K562 (cell line): ENCODE data around the gene TMEM208. TPM values are rescaled to one million over a fixed set of nuclear protein-coding genes. Genes with fewer than 3 reads are reported as not detected.

Experiments used
- ATAC-seq: fragments of 200-7000 bp; cut with Tn5 transposase; 3 replicates; pipeline ENCODE4 v1.9.1; 2020; ENCODE audit warnings: moderate library complexity
- BruUV-seq: library from RNA; stranded (reverse); fragments of 400-500 nt; replicated peaks from 2 replicates; lab custom pipeline; 2021; lab: Mats Ljungman, UMichigan
- CTCF ChIA-PET: fragments of 300-600 bp; formaldehyde crosslinking; extraction: SDS; loops from one replicate; lab custom pipeline; 2021; ENCODE audit warnings: low intra/inter-chr PET ratio; lab: Yijun Ruan, JAX
- POLR2A ChIA-PET: fragments of 300-600, 350-650 bp; sonication (Branson Sonifier 250); formaldehyde crosslinking; extraction: SDS; loops from one replicate; lab custom pipeline; 2021; ENCODE audit warnings: antibody characterized with exemption, inconsistent platforms; lab: Yijun Ruan, JAX
- DNase-seq, 4 experiments: peaks; one replicate each; pipeline versions ENCODE4 v3.0.0 to v3.0.0-alpha.2; 2011 to 2018; ENCODE audit warnings: low spot score in 3 of 4, mixed read lengths in 3 of 4; ENCODE audit errors: extremely low read depth in 1 of 4
- FAIRE-seq: peaks from 2 replicates; lab custom pipeline; 2011; peaks lifted over from hg19 to GRCh38; lab: Jason Lieb, UNC
- H2AFZ ChIP-seq: 2 replicates; pipeline ENCODE4 v1.6.0; 2011; ENCODE audit warnings: low read depth, low read length, control low read depth, inconsistent platforms
- H3K27ac ChIP-seq: fragments of 200-600 bp; 3 replicates; pipeline ENCODE4 v1.8.0; 2011; ENCODE audit warnings: low read depth, mild to moderate bottlenecking, control low read depth, inconsistent platforms, low read length, moderate library complexity, mixed read lengths; ENCODE audit errors: extremely low read depth
- H3K27me3 ChIP-seq, 2 experiments: fragments of 300-600 bp in 1 of 2; 2 replicates in 1 of 2; 3 replicates in 1 of 2; pipeline versions ENCODE4 v1.6.0 to v1.8.0; 2011; ENCODE audit warnings: inconsistent platforms in 2 of 2, low read length in 2 of 2, mild to moderate bottlenecking in 1 of 2, mixed read lengths in 1 of 2, moderate library complexity in 1 of 2; ENCODE audit not compliant: control insufficient read depth in 2 of 2, insufficient read depth in 2 of 2
- H3K36me3 ChIP-seq: fragments of 300-600 bp; 3 replicates; pipeline ENCODE4 v1.8.0; 2011; ENCODE audit warnings: mild to moderate bottlenecking, low read length, inconsistent platforms; ENCODE audit not compliant: control insufficient read depth, insufficient read depth
- H3K4me1 ChIP-seq, 2 experiments: fragments of 200-600 bp in 1 of 2; replicated peaks in 1 of 2; 2 replicates in 1 of 2; 3 replicates in 1 of 2; pipeline versions ENCODE4 v1.5.1 to v1.8.0; 2011; ENCODE audit warnings: inconsistent platforms in 2 of 2, low read length in 2 of 2, mild to moderate bottlenecking in 1 of 2, mixed read lengths in 1 of 2, moderate library complexity in 1 of 2; ENCODE audit not compliant: control insufficient read depth in 2 of 2, insufficient read depth in 2 of 2
- H3K4me2 ChIP-seq: 2 replicates; pipeline ENCODE4 v1.6.1; 2011; ENCODE audit warnings: low read length, control low read depth, inconsistent platforms, mixed read lengths; ENCODE audit not compliant: insufficient read depth
- H3K4me3 ChIP-seq: fragments of 200-600 bp; sonication (generic), shearing (Covaris generic); 2 replicates; pipeline ENCODE4 v1.5.1; 2016; ENCODE audit warnings: control low read depth, inconsistent platforms
- H3K79me2 ChIP-seq: fragments of 200-600 bp; 3 replicates; pipeline ENCODE4 v1.8.0; 2011; ENCODE audit warnings: low read length, inconsistent platforms; ENCODE audit not compliant: control insufficient read depth, insufficient read depth
- H3K9ac ChIP-seq, 2 experiments: 2 replicates each; pipeline versions ENCODE4 v1.6.0 to v1.6.1; 2011; ENCODE audit warnings: low read depth in 2 of 2, low read length in 2 of 2, control low read depth in 1 of 2, inconsistent platforms in 1 of 2, mild to moderate bottlenecking in 1 of 2, mixed read lengths in 1 of 2; ENCODE audit not compliant: insufficient read depth in 1 of 2
- H3K9me1 ChIP-seq: one replicate; pipeline ENCODE4 v1.6.0; 2011; ENCODE audit warnings: inconsistent platforms, mild to moderate bottlenecking, low read length, moderate library complexity; ENCODE audit not compliant: control insufficient read depth, insufficient read depth
- H3K9me3 ChIP-seq: replicated peaks from 2 replicates; pipeline ENCODE4 v1.5.1; 2011; ENCODE audit warnings: low read depth, low read length, inconsistent platforms; ENCODE audit not compliant: control insufficient read depth, insufficient read depth
- H4K20me1 ChIP-seq: replicated peaks from 2 replicates; pipeline ENCODE4 v1.6.1; 2011; ENCODE audit warnings: low read length, inconsistent platforms, mixed read lengths; ENCODE audit not compliant: control insufficient read depth, insufficient read depth
- GATAD2A ChIP-seq: fragments of 450-650 bp; IDR thresholded peaks from 2 replicates; pipeline ENCODE4 v1.6.1; 2017
- KDM5B ChIP-seq: fragments of 200-600 bp; sonication (generic); IDR thresholded peaks from 2 replicates; pipeline ENCODE4 v1.6.1; 2012; ENCODE audit warnings: low read depth, mild to moderate bottlenecking, moderate library complexity, low read length, control low read depth, inconsistent platforms; ENCODE audit not compliant: insufficient replicate concordance
- RBFOX2 ChIP-seq: fragments of 200-400 bp; formaldehyde crosslinking; IDR thresholded peaks from 2 replicates; pipeline ENCODE4 v1.6.1; 2017; ENCODE audit warnings: low read depth, mild to moderate bottlenecking, low read length, moderate library complexity
- SREBF1 ChIP-seq: fragments of 150-350 bp; IDR thresholded peaks from 2 replicates; pipeline ENCODE4 v1.6.1; 2014; ENCODE audit warnings: antibody characterized with exemption, low read depth, low read length, borderline replicate concordance
- WGBS: fragments of 100-300 bp; shearing (Covaris generic); methylation state at CpG from one replicate; pipeline ENCODE4 v1.1.6; 2016; ENCODE audit warnings: low coverage, mixed read lengths; ENCODE audit not compliant: insufficient coverage; ENCODE audit errors: missing lambda C conversion rate; 5-methylcytosine and 5-hydroxymethylcytosine counted together
- in situ Hi-C: fragments of 300-500 bp; cut with MboI; formaldehyde crosslinking; loops from 4 replicates; pipeline ENCODE4 v1.15.0; 2018; ENCODE audit warnings: inconsistent platforms, mixed read lengths
- intact Hi-C: fragments of 100-400 bp; cut with micrococcal nuclease; formaldehyde crosslinking; loops from 2 replicates; pipeline ENCODE4 v1.14.2; 2022
- polyA plus RNA-seq, 8 experiments: library from polyadenylated mRNA; depleted of rRNA in 4 of 8; stranded (reverse) in 5 of 8; unstranded in 3 of 8; fragments of >200 nt; fragmentation: Nextera tagmentation in 2 of 8; fragmentation: Illumina TruSeq in 1 of 8; extraction: Ambion mirVana in 2 of 8; extraction: Trizol in 1 of 8; gene quantifications; 2 replicates each; pipeline versions ENCODE4 v1.2.1 to v1.2.3, GENCODE V29; 2011 to 2014; ENCODE audit warnings: inconsistent platforms in 1 of 8, missing spikeins in 1 of 8
- total RNA-seq, 7 experiments: library from RNA; depleted of rRNA in 6 of 7; stranded (reverse); fragments of >200 nt in 6 of 7; fragmentation: Illumina TruSeq in 2 of 7; extraction: Trizol in 2 of 7; gene quantifications; 2 replicates each; pipeline versions ENCODE4 v1.2.1 to v1.2.3, GENCODE V29; 2011 to 2021; ENCODE audit warnings: low replicate concordance in 1 of 7
- TF ChIP-seq, protein P1 (sequence below): fragments of 250-450 bp; sonication (Bioruptor Pico); IDR thresholded peaks from 2 replicates; pipeline ENCODE4 v1.8.0; 2021; ENCODE audit warnings: mild to moderate bottlenecking, moderate library complexity
- TF ChIP-seq, protein P2 (sequence below): fragments of 250-450 bp; sonication (Bioruptor Pico); IDR thresholded peaks from 2 replicates; pipeline ENCODE4 v1.5.0; 2020; ENCODE audit warnings: mild to moderate bottlenecking, borderline replicate concordance
- TF ChIP-seq, protein P3 (sequence below): fragments of 450-650 bp; formaldehyde crosslinking; IDR thresholded peaks from 2 replicates; pipeline ENCODE4 v1.4.0; 2020; ENCODE audit warnings: mild to moderate bottlenecking, moderate library complexity

Gene TMEM208
- total and polyA plus RNA-seq, 9 of the 15 experiments (the other 6 are each of a cell fraction or from before 2014, with no cell fraction given): 31.8 to 239 (median 54.3) TPM

DNA sequence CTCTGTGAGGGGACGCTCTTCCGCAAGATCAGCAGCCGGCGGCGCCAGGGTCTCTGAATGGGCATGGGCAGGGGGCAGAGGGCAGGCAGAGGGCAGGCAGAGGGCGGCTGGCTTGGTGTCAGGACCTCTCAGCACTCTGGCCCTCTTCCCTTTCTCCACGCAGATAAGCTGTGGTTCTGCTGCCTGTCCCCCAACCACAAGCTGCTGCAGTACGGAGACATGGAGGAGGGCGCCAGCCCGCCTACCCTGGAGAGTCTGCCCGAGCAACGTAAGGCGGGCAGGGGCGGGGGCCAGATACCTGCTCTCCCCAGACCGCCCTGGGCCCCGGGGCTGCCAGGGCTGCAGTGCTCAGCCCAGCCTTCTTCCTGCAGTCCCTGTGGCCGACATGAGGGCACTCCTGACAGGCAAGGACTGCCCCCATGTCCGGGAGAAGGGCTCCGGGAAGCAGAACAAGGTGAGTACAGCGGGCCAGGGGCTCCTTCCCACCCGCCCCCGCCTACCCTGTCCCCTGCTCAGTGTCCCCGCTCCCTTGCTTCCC lies 23.9 kb upstream of the TMEM208 start:
- no peak overlapping the region for H3K27ac ChIP-seq
- H3K9me1 ChIP-seq: peaks cover 3% of the 10 kb centered on the region
- DNase-seq (peak in 1 of 4 experiments; percentile 23), FAIRE-seq (no peak), ATAC-seq (no peak)
- intact Hi-C loops: no loop called here
- POLR2A ChIA-PET: interaction anchor here (0.6 to 2.2 kb wide), 3 partner anchors 20 to 260 kb away, joined by 3 to 6 read pairs (median 3); partner anchors contain the start of gene MATCAP1
- no peak overlapping the region for H3K9ac ChIP-seq
- H3K4me3 ChIP-seq: no peak overlapping the region
- WGBS: 95% methylated on average over 17 of the region's 23 CpGs
- no peak for TF ChIP-seq KDM5B
- TF ChIP-seq RBFOX2: 0 out of 2 replicates have a peak, but pooled peaks have one; percentile 11
- no peak overlapping the region for H3K4me2 ChIP-seq
- no peaks in the 10 kb centered on the region for H3K9me3 ChIP-seq
- peaks cover 10 to 55% of the 10 kb centered on the region in 2 experiments; a peak in 4 of 5 replicates for H3K4me1 ChIP-seq
- no TSS peak for BruUV-seq
- H3K27me3 ChIP-seq: no peaks in the 10 kb centered on the region
- H3K79me2 ChIP-seq: no peaks in the 10 kb centered on the region
- H4K20me1 ChIP-seq: no peaks in the 10 kb centered on the region; the same call in 1 of the 2 replicates
- H2AFZ ChIP-seq: no peak overlapping the region
- peaks cover 62% of the 10 kb centered on the region; the same call in 2 of the 3 replicates for H3K36me3 ChIP-seq
- in situ Hi-C loops: no loop called here
- CTCF ChIA-PET: no interaction called here

DNA sequence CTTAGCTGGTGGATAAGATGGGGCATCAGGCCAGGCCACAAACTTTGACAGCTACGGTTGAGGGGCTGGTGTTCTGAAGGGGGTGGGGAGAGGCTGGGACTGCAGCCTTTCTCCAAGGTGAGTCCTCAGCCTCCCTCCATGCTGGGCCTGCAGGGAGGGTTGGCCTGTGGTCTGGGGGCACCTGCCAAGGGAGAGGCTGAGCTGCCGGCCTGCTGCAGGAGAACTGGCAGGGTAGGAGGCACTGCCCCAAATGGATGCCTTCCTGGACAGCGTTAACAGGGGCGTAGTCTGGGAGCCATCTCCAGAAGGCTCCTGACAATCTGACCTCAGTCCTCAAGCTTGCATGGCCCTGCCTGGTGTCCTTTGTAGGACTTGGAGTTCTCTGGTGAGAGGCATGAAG lies 22.9 kb upstream of the TMEM208 start:
- CTCF ChIA-PET: no interaction called here
- TF ChIP-seq, protein P1, sequence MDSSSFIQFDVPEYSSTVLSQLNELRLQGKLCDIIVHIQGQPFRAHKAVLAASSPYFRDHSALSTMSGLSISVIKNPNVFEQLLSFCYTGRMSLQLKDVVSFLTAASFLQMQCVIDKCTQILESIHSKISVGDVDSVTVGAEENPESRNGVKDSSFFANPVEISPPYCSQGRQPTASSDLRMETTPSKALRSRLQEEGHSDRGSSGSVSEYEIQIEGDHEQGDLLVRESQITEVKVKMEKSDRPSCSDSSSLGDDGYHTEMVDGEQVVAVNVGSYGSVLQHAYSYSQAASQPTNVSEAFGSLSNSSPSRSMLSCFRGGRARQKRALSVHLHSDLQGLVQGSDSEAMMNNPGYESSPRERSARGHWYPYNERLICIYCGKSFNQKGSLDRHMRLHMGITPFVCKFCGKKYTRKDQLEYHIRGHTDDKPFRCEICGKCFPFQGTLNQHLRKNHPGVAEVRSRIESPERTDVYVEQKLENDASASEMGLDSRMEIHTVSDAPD (CRISPR knock-in tag): no peak
- TF ChIP-seq SREBF1 (no peak), GATAD2A (no peak)
- TF ChIP-seq, protein P2, sequence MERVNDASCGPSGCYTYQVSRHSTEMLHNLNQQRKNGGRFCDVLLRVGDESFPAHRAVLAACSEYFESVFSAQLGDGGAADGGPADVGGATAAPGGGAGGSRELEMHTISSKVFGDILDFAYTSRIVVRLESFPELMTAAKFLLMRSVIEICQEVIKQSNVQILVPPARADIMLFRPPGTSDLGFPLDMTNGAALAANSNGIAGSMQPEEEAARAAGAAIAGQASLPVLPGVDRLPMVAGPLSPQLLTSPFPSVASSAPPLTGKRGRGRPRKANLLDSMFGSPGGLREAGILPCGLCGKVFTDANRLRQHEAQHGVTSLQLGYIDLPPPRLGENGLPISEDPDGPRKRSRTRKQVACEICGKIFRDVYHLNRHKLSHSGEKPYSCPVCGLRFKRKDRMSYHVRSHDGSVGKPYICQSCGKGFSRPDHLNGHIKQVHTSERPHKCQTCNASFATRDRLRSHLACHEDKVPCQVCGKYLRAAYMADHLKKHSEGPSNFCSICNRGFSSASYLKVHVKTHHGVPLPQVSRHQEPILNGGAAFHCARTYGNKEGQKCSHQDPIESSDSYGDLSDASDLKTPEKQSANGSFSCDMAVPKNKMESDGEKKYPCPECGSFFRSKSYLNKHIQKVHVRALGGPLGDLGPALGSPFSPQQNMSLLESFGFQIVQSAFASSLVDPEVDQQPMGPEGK: no peak
- TF ChIP-seq, protein P3, sequence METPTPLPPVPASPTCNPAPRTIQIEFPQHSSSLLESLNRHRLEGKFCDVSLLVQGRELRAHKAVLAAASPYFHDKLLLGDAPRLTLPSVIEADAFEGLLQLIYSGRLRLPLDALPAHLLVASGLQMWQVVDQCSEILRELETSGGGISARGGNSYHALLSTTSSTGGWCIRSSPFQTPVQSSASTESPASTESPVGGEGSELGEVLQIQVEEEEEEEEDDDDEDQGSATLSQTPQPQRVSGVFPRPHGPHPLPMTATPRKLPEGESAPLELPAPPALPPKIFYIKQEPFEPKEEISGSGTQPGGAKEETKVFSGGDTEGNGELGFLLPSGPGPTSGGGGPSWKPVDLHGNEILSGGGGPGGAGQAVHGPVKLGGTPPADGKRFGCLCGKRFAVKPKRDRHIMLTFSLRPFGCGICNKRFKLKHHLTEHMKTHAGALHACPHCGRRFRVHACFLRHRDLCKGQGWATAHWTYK (CRISPR knock-in tag): no peak

More for the DNA sequence above, 22.9 kb upstream of the TMEM208 start:
- no peak for ATAC-seq
- H4K20me1 ChIP-seq: no peaks in the 10 kb centered on the region; the same call in 1 of the 2 replicates
- H3K9ac ChIP-seq: peak overlapping the region in 1 of 2 experiments; percentile 13; a peak in 1 of 4 replicates
- no peaks in the 10 kb centered on the region for H3K9me3 ChIP-seq
- WGBS: 92% methylated on average over 4 of the region's 4 CpGs
- peaks cover 3% of the 10 kb centered on the region for H3K9me1 ChIP-seq
- no peak for DNase-seq
- POLR2A ChIA-PET: interaction anchor here (0.5 to 2.2 kb wide), 4 partner anchors 11 to 208 kb away, joined by 3 to 6 read pairs (median 4); no protein-coding TSS in a partner anchor
- in situ Hi-C loops (no loop called here), intact Hi-C loops (no loop called here)
- no peak overlapping the region for H3K4me3 ChIP-seq
- H3K27me3 ChIP-seq: no peaks in the 10 kb centered on the region
- no peak overlapping the region for H3K4me2 ChIP-seq
- H3K27ac ChIP-seq: no peak overlapping the region
- no TSS peak for BruUV-seq
- H2AFZ ChIP-seq: no peak overlapping the region
- H3K4me1 ChIP-seq: peaks cover 10 to 54% of the 10 kb centered on the region in 2 experiments; a peak in 4 of 5 replicates
- H3K36me3 ChIP-seq: peaks cover 52% of the 10 kb centered on the region; the same call in 2 of the 3 replicates
- H3K79me2 ChIP-seq: no peaks in the 10 kb centered on the region
- FAIRE-seq: no peak
